GM15510 (cell line): ENCODE data around the gene POU6F2.

ENCODE experiments used
- POLR2A ChIP-seq: IDR thresholded peaks from 3 replicates; pipeline ENCODE4 v1.6.1; 2011; ENCODE audit warnings: borderline replicate concordance; ENCODE audit not compliant: insufficient read length; ENCODE audit errors: extremely low read depth

The POU6F2 gene

GRCh38 chr7:39488467-39489393 is 511.0 kb downstream of the POU6F2 start:
- no peak for TF ChIP-seq POLR2A

- TF ChIP-seq POLR2A, result no peak
These were observed 512.6 kb downstream of the POU6F2 start for GRCh38 chr7:39490296-39490695.

GRCh38 chr7:39493934-39494333 is 516.2 kb downstream of the POU6F2 start:
- TF ChIP-seq POLR2A, result no peak

- no peak for TF ChIP-seq POLR2A
These were observed 523.6 kb downstream of the POU6F2 start for GRCh38 chr7:39501358-39501757.

- TF ChIP-seq POLR2A, result no peak
These were observed 527.3 kb downstream of the POU6F2 start for GRCh38 chr7:39504963-39505362.

GRCh38 chr7:39507866-39508551 is 530.3 kb downstream of the POU6F2 start:
- no peak for TF ChIP-seq POLR2A

GRCh38 chr7:39509436-39509835 is 531.7 kb downstream of the POU6F2 start:
- TF ChIP-seq POLR2A, result no peak

- TF ChIP-seq POLR2A, result no peak
These were observed 532.2 kb downstream of the POU6F2 start for GRCh38 chr7:39509912-39510311.

GRCh38 chr7:39510864-39511354 is 533.2 kb downstream of the POU6F2 start:
- TF ChIP-seq POLR2A, result no peak

- no peak for TF ChIP-seq POLR2A
These were observed 538.0 kb downstream of the POU6F2 start for GRCh38 chr7:39515534-39516228.

- no peak for TF ChIP-seq POLR2A
These were observed 538.8 kb downstream of the POU6F2 start for GRCh38 chr7:39516498-39516897.

GRCh38 chr7:39517240-39517639 is 539.5 kb downstream of the POU6F2 start:
- TF ChIP-seq POLR2A, result no peak
